ENCODE results near the gene TLR8. TPM values are rescaled to one million over a fixed set of nuclear protein-coding genes. Genes with fewer than 3 reads are reported as not detected.

The TLR8 gene
- polyA plus RNA-seq, 2 of the 4 experiments (the other 2 are of a cell fraction), result not detected

DNA sequence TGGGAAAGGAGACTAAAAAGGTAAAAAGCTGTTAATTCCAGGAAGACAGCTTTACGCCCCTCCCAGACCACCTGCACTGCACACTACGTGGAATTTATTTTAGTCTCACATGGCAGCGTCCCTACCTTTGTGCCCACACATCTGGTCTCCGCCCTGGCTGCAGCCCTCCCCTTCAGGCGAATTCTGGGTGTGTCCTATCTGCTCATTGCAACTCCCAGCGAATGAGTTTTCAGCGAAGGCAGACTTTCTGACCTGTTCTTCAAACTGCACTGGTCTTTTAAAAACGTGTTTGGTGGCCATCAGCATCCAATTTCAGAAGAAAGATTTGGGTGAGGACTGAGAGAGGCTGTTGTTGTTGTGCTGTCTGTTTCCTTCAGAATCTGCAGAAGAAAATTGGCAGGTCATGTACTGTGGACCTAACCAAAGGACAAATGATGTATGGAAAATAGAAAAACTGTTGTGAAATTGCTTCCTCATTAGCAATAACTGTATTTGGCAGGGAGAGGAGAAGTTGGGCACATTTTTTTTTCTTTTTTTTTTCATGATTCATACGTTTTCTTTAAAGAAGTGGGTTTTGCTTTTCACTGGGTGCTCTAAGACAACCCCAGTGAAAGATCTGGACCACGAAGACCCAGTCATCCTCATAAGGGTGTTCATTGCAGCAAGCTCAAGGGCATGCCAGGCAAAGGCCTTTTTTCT is 4.2 kb downstream of the TLR8 start:
- TF ChIP-seq POLR2A (IDR thresholded peaks at IDR 0.05; ENCODE audit: low read length), result no peak
- TF ChIP-seq, protein P1, sequence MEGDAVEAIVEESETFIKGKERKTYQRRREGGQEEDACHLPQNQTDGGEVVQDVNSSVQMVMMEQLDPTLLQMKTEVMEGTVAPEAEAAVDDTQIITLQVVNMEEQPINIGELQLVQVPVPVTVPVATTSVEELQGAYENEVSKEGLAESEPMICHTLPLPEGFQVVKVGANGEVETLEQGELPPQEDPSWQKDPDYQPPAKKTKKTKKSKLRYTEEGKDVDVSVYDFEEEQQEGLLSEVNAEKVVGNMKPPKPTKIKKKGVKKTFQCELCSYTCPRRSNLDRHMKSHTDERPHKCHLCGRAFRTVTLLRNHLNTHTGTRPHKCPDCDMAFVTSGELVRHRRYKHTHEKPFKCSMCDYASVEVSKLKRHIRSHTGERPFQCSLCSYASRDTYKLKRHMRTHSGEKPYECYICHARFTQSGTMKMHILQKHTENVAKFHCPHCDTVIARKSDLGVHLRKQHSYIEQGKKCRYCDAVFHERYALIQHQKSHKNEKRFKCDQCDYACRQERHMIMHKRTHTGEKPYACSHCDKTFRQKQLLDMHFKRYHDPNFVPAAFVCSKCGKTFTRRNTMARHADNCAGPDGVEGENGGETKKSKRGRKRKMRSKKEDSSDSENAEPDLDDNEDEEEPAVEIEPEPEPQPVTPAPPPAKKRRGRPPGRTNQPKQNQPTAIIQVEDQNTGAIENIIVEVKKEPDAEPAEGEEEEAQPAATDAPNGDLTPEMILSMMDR (IDR thresholded peaks at IDR 0.05), result no peak
- TF ChIP-seq RCOR1 (IDR thresholded peaks at IDR 0.05; ENCODE audit: low read depth, low read length), result no peak
- no peak for TF ChIP-seq TP53 (CRISPR knock-in tag; IDR thresholded peaks at IDR 0.05)
- TF ChIP-seq TFCP2L1 (CRISPR knock-in tag; IDR thresholded peaks at IDR 0.05), result no peak
- TF ChIP-seq ZSCAN20 (CRISPR knock-in tag; IDR thresholded peaks at IDR 0.05), result no peak
- no peak for TF ChIP-seq JUN (IDR thresholded peaks at IDR 0.05)
- TF ChIP-seq CEBPB (IDR thresholded peaks at IDR 0.05), result no peak
- TF ChIP-seq RNF2 (IDR thresholded peaks at IDR 0.05; ENCODE audit: borderline replicate concordance, low read depth), result no peak
- TF ChIP-seq, protein P2, sequence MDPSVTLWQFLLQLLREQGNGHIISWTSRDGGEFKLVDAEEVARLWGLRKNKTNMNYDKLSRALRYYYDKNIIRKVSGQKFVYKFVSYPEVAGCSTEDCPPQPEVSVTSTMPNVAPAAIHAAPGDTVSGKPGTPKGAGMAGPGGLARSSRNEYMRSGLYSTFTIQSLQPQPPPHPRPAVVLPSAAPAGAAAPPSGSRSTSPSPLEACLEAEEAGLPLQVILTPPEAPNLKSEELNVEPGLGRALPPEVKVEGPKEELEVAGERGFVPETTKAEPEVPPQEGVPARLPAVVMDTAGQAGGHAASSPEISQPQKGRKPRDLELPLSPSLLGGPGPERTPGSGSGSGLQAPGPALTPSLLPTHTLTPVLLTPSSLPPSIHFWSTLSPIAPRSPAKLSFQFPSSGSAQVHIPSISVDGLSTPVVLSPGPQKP (IDR thresholded peaks at IDR 0.05; ENCODE audit: low read depth, low read length), result no peak
- no peak for TF ChIP-seq BCL3 (IDR thresholded peaks at IDR 0.05)
- no peak for TF ChIP-seq RARB (CRISPR knock-in tag; IDR thresholded peaks at IDR 0.05)
- TF ChIP-seq EP300 (IDR thresholded peaks at IDR 0.05), result no peak
- TF ChIP-seq RFX5 (IDR thresholded peaks at IDR 0.05), result no peak
- no peak for TF ChIP-seq E2F6 (IDR thresholded peaks at IDR 0.05; ENCODE audit: borderline replicate concordance, low read depth)
- POLR2A ChIA-PET, result no interaction called here
- no peak for FAIRE-seq
- DNase-seq (ENCODE audit: low read depth in 1 of 2, low spot score in 1 of 2), result no peak
- H3K4me2 ChIP-seq, result no peak overlapping the region
- H3K9me3 ChIP-seq, result no peaks in the 10 kb centered on the region
- CTCF ChIA-PET, result no interaction called here
- H3K27ac ChIP-seq, result no peak overlapping the region
- H3K4me1 ChIP-seq, result no peaks in the 10 kb centered on the region
- no peak for ATAC-seq
- H3K4me3 ChIP-seq, result no peak overlapping the region
- WGBS (ENCODE audit: missing lambda C conversion rate), result 57% methylated on average over 10 of the region's 10 CpGs

- TF ChIP-seq POLR2AphosphoS2 (conservative IDR thresholded peaks at IDR 0.05; ENCODE audit: low read length) (no peak), HOXA7 (CRISPR knock-in tag; IDR thresholded peaks at IDR 0.05) (no peak), BCL3 (IDR thresholded peaks at IDR 0.05) (no peak), HEYL (CRISPR knock-in tag; IDR thresholded peaks at IDR 0.05) (no peak), EHMT2 (IDR thresholded peaks at IDR 0.05; ENCODE audit: low read depth) (no peak), FOSB (CRISPR knock-in tag; IDR thresholded peaks at IDR 0.05) (no peak), SREBF2 (IDR thresholded peaks at IDR 0.05) (no peak)
- no peak for FAIRE-seq
- CTCF ChIA-PET, result interaction anchor here (0.6 kb wide), 1 partner anchor 9 kb away, joined by 3 read pairs; no protein-coding TSS in a partner anchor
- no peak overlapping the region for H3K4me2 ChIP-seq
- ATAC-seq, result no peak
- WGBS (ENCODE audit: missing lambda C conversion rate), result 57% methylated on average over 2 of the region's 2 CpGs
- no peaks in the 10 kb centered on the region for H3K4me1 ChIP-seq
- no peak overlapping the region for H3K4me3 ChIP-seq
- H3K9me3 ChIP-seq, result no peaks in the 10 kb centered on the region
- POLR2A ChIA-PET, result no interaction called here
- no peak for DNase-seq (ENCODE audit: low read depth in 1 of 2, low spot score in 1 of 2)
- H3K27ac ChIP-seq, result no peak overlapping the region
Measured at GRCh38 chrX:12911122-12911470, 4.7 kb downstream of the TLR8 start.

All from A549 (cell line).